HCT116 (cell line): ENCODE measurements around the gene HPCA. TPM values are rescaled to one million over a fixed set of nuclear protein-coding genes. Genes with fewer than 3 reads are reported as not detected.

Experiments used
- ATAC-seq: fragments of 200-7000 bp; cut with Tn5 transposase; 2 replicates; pipeline ENCODE4 v1.9.1; 2020; ENCODE audit warnings: mild to moderate bottlenecking, moderate library complexity
- BruUV-seq: library from RNA; stranded (reverse); fragments of 400-500 nt; replicated peaks from 2 replicates; lab custom pipeline; 2021; lab: Mats Ljungman, UMichigan
- CTCF ChIA-PET: fragments of 300-600 bp; sonication (Branson Sonifier 250); formaldehyde crosslinking; loops from one replicate; lab custom pipeline; 2021; ENCODE audit warnings: antibody characterized with exemption; lab: Charles Lee
- POLR2A ChIA-PET: fragments of 300-600, 350-600 bp; sonication (Branson Sonifier 250); formaldehyde crosslinking; loops from one replicate; lab custom pipeline; 2021; ENCODE audit warnings: antibody characterized with exemption; lab: Charles Lee
- RAD21 ChIA-PET, 2 experiments: fragments of 300-600 bp; sonication (Branson Sonifier 250); formaldehyde crosslinking; loops; one replicate each; lab custom pipeline; 2023; ENCODE audit warnings: low total read pairs in 2 of 2; ENCODE audit not compliant: uncharacterized antibody in 2 of 2, unreplicated experiment in 2 of 2, low non-redundant PET in 1 of 2; lab: Charles Lee
- DNase-seq: peaks from one replicate; pipeline ENCODE4 v3.0.0-alpha.2; 2010; ENCODE audit warnings: low read depth, low spot score
- H2AFZ ChIP-seq: fragments of 200-600 bp; shearing (Covaris generic), sonication (generic); 2 replicates; pipeline ENCODE4 v1.6.1; 2017; ENCODE audit warnings: low read depth, mixed run types, mixed read lengths, antibody characterized with exemption, low read length; ENCODE audit not compliant: poor library complexity, severe bottlenecking
- H3K27ac ChIP-seq: 2 replicates; pipeline ENCODE4 v1.5.1; 2012; ENCODE audit warnings: low read depth, low read length
- H3K27me3 ChIP-seq: fragments of 200-600 bp; sonication (generic); 2 replicates; pipeline ENCODE4 v1.6.1; 2016; ENCODE audit warnings: mixed run types, low read length, mixed read lengths; ENCODE audit not compliant: insufficient read depth
- H3K36me3 ChIP-seq, 2 experiments: fragments of 200-500 bp in 1 of 2; fragments of 200-600 bp in 1 of 2; sonication (Bioruptor generic) in 1 of 2; sonication (generic) in 1 of 2; 2 replicates each; pipeline versions ENCODE4 v1.5.1 to v1.6.1; 2014 to 2016; ENCODE audit warnings: low read length in 2 of 2, inconsistent platforms in 1 of 2, mixed read lengths in 1 of 2, mixed run types in 1 of 2; ENCODE audit not compliant: insufficient read depth in 2 of 2, control insufficient read depth in 1 of 2
- H3K4me1 ChIP-seq, 2 experiments: fragments of 200-600 bp in 1 of 2; sonication (generic) in 1 of 2; 2 replicates each; pipeline versions ENCODE4 v1.5.1 to v1.6.1; 2012 to 2017; ENCODE audit warnings: low read length in 2 of 2, inconsistent platforms in 1 of 2, mild to moderate bottlenecking in 1 of 2, mixed read lengths in 1 of 2, mixed run types in 1 of 2, moderate library complexity in 1 of 2; ENCODE audit not compliant: insufficient read depth in 2 of 2, control insufficient read depth in 1 of 2
- H3K4me2 ChIP-seq: fragments of 200-600 bp; sonication (generic); 2 replicates; pipeline ENCODE4 v1.6.1; 2017; ENCODE audit warnings: mixed run types, low read length, mixed read lengths
- H3K4me3 ChIP-seq, 2 experiments: fragments of 200-600 bp in 1 of 2; sonication (generic) in 1 of 2; replicated peaks in 1 of 2; 2 replicates each; pipeline ENCODE4 v1.5.1; 2011 to 2016; ENCODE audit warnings: low read length in 2 of 2, control low read depth in 1 of 2, low read depth in 1 of 2, mild to moderate bottlenecking in 1 of 2, mixed read lengths in 1 of 2, mixed run types in 1 of 2
- H3K79me2 ChIP-seq: fragments of 200-600 bp; sonication (generic); 2 replicates; pipeline ENCODE4 v1.6.1; 2017; ENCODE audit warnings: mild to moderate bottlenecking, mixed run types, low read length, moderate library complexity, mixed read lengths; ENCODE audit not compliant: insufficient read depth
- H3K9ac ChIP-seq: fragments of 200-600 bp; sonication (generic); 2 replicates; pipeline ENCODE4 v1.6.1; 2016; ENCODE audit warnings: low read length, mixed read lengths
- H3K9me2 ChIP-seq: fragments of 200-600 bp; sonication (generic), shearing (Covaris generic); 2 replicates; pipeline ENCODE4 v1.6.1; 2017; ENCODE audit warnings: mixed run types, mild to moderate bottlenecking, moderate library complexity; ENCODE audit not compliant: insufficient read depth
- H3K9me3 ChIP-seq, 2 experiments: fragments of 200-500 bp in 1 of 2; fragments of 200-600 bp in 1 of 2; sonication (Bioruptor generic) in 1 of 2; sonication (generic) in 1 of 2; 2 replicates each; pipeline ENCODE4 v1.6.1; 2014 to 2017; ENCODE audit warnings: low read length in 2 of 2, mixed read lengths in 2 of 2, inconsistent platforms in 1 of 2, low read depth in 1 of 2, mild to moderate bottlenecking in 1 of 2, mixed run types in 1 of 2, moderate library complexity in 1 of 2; ENCODE audit not compliant: control insufficient read depth in 1 of 2, insufficient read depth in 1 of 2
- H4K20me1 ChIP-seq: fragments of 200-600 bp; sonication (generic), shearing (Covaris generic); 2 replicates; pipeline ENCODE4 v1.6.1; 2017; ENCODE audit warnings: mixed run types, mild to moderate bottlenecking, moderate library complexity; ENCODE audit not compliant: insufficient read depth
- CBX3 ChIP-seq: IDR thresholded peaks from 2 replicates; pipeline ENCODE4 v1.6.1; 2012; ENCODE audit warnings: low read depth
- CEBPB ChIP-seq: IDR thresholded peaks from 2 replicates; pipeline ENCODE4 v1.6.1; 2012; ENCODE audit warnings: low read depth
- EGR1 ChIP-seq: IDR thresholded peaks from 2 replicates; pipeline ENCODE4 v1.6.1; 2012; ENCODE audit warnings: low read depth
- EZH2phosphoT487 ChIP-seq: fragments of 200-600 bp; IDR thresholded peaks from 2 replicates; pipeline ENCODE4 v1.6.1; 2018; ENCODE audit warnings: antibody characterized with exemption, borderline replicate concordance
- FOSL1 ChIP-seq: IDR thresholded peaks from 2 replicates; pipeline ENCODE4 v1.6.1; 2012; ENCODE audit warnings: low read depth
- POLR2AphosphoS5 ChIP-seq: IDR thresholded peaks from 2 replicates; pipeline ENCODE4 v1.6.1; 2011; ENCODE audit warnings: mild to moderate bottlenecking, low read depth, low read length, moderate library complexity
- RAD21 ChIP-seq: IDR thresholded peaks from 2 replicates; pipeline ENCODE4 v1.6.1; 2012; ENCODE audit warnings: low read depth, mild to moderate bottlenecking
- SP1 ChIP-seq: IDR thresholded peaks from 2 replicates; pipeline ENCODE4 v1.6.1; 2012; ENCODE audit warnings: low read depth
- SRF ChIP-seq: IDR thresholded peaks from 2 replicates; pipeline ENCODE4 v1.6.1; 2012; ENCODE audit warnings: low read depth
- TCF7L2 ChIP-seq: IDR thresholded peaks from 2 replicates; pipeline ENCODE4 v1.7.0; 2011; ENCODE audit warnings: borderline replicate concordance, inconsistent platforms; ENCODE audit not compliant: insufficient read depth, insufficient read length; ENCODE audit errors: extremely low read depth
- YY1 ChIP-seq: IDR thresholded peaks from 2 replicates; pipeline ENCODE4 v1.6.1; 2011; ENCODE audit warnings: low read length, low read depth, moderate library complexity, mild to moderate bottlenecking; ENCODE audit not compliant: insufficient replicate concordance; ENCODE audit errors: extremely low read depth
- ZFX ChIP-seq: fragments of 450-650 bp; IDR thresholded peaks from 2 replicates; pipeline ENCODE4 v1.6.1; 2017
- ZNF274 ChIP-seq: fragments of 200-500 bp; sonication (Bioruptor generic); IDR thresholded peaks from 2 replicates; pipeline ENCODE4 v1.6.1; 2014; ENCODE audit warnings: mild to moderate bottlenecking, low read depth, low read length, inconsistent platforms
- intact Hi-C: fragments of 100-400 bp; cut with micrococcal nuclease; formaldehyde crosslinking; loops from 2 replicates; pipeline ENCODE4 v1.10.0; 2022
- total RNA-seq: library from RNA; stranded (reverse); gene quantifications from one replicate; pipeline ENCODE4 v1.2.1, GENCODE V29; 2021; ENCODE audit not compliant: unreplicated experiment
- TF ChIP-seq, protein P1 (sequence below), 3 experiments: fragments of 200-600 bp in 1 of 3; sonication (generic) in 1 of 3; IDR thresholded peaks in 2 of 3; conservative IDR thresholded peaks in 1 of 3; 2 replicates each; pipeline ENCODE4 v1.5.1; 2012 to 2017; ENCODE audit warnings: low read depth in 2 of 3, low read length in 2 of 3, antibody characterized with exemption in 1 of 3, borderline replicate concordance in 1 of 3, control low read depth in 1 of 3, mild to moderate bottlenecking in 1 of 3, mixed read lengths in 1 of 3, mixed run types in 1 of 3, moderate library complexity in 1 of 3; ENCODE audit not compliant: insufficient read depth in 1 of 3
- TF ChIP-seq, protein P2 (sequence below): IDR thresholded peaks from 2 replicates; pipeline ENCODE4 v1.6.1; 2012
- TF ChIP-seq, protein P3 (sequence below): IDR thresholded peaks from 2 replicates; pipeline ENCODE4 v1.6.1; 2012
- TF ChIP-seq, protein P4 (sequence below): IDR thresholded peaks from 2 replicates; pipeline ENCODE4 v1.6.1; 2012; ENCODE audit warnings: low read depth
- TF ChIP-seq, protein P5 (sequence below): IDR thresholded peaks from 2 replicates; pipeline ENCODE4 v1.6.1; 2011; ENCODE audit warnings: mild to moderate bottlenecking, low read length, moderate library complexity; ENCODE audit not compliant: insufficient replicate concordance; ENCODE audit errors: extremely low read depth

HPCA gene
- total RNA-seq, 1 experiment from 2014 or later: 0.15 TPM

DNA sequence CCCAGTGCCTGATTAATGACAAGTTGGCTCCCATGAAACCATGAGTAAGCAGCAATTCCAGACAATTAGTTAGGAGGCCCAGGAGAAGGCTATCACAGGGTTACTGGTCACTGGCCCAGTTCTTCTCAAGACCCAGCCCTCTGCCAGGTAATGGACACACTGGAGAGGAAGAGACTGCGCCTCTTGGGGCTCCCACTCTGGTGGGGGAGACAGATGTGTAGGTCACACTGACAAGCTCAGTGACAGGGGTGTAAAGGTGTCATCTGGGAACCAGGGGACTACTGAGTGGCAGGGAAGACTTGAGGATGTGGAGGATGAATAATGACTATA is 4.9 kb downstream of the HPCA start (continued):
- TF ChIP-seq, protein P1, sequence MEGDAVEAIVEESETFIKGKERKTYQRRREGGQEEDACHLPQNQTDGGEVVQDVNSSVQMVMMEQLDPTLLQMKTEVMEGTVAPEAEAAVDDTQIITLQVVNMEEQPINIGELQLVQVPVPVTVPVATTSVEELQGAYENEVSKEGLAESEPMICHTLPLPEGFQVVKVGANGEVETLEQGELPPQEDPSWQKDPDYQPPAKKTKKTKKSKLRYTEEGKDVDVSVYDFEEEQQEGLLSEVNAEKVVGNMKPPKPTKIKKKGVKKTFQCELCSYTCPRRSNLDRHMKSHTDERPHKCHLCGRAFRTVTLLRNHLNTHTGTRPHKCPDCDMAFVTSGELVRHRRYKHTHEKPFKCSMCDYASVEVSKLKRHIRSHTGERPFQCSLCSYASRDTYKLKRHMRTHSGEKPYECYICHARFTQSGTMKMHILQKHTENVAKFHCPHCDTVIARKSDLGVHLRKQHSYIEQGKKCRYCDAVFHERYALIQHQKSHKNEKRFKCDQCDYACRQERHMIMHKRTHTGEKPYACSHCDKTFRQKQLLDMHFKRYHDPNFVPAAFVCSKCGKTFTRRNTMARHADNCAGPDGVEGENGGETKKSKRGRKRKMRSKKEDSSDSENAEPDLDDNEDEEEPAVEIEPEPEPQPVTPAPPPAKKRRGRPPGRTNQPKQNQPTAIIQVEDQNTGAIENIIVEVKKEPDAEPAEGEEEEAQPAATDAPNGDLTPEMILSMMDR (IDR thresholded peaks at IDR 0.05 in 2 of 3, conservative IDR thresholded peaks at IDR 0.05 in 1 of 3; ENCODE audit: borderline replicate concordance in 1 of 3, insufficient read depth in 1 of 3, low read depth in 2 of 3, low read length in 2 of 3): no peak
- TF ChIP-seq TCF7L2: no peak
- no peak for TF ChIP-seq POLR2AphosphoS5
- TF ChIP-seq, protein P2, sequence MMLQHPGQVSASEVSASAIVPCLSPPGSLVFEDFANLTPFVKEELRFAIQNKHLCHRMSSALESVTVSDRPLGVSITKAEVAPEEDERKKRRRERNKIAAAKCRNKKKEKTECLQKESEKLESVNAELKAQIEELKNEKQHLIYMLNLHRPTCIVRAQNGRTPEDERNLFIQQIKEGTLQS: no peak
- no peak for TF ChIP-seq EZH2phosphoT487

DNA sequence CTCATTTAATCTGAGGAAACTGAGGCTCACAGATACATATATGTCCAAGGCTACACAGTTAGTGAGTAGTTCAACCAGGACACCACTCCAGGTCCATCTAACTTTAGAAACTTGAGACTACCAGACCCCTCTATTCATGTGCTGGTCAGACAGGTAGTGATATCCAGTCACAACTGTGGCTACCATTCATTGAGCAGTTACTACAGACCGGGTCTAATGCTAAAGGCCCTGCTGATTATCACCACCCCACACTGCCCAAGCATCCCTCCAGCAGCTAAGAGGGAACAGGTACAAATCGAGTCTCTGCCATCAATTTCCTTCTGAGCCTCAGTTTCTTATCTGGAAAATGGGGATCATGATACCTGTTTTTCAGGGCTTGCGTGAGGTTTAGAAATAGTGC is 5.3 kb downstream of the HPCA start:
- Histone ChIP-seq H3K9me3 (no peaks in the 10 kb centered on the region), H3K4me2 (no peak overlapping the region), H3K4me3 (no peak overlapping the region), H3K79me2 (no peaks in the 10 kb centered on the region), H3K27ac (no peak overlapping the region), H2AFZ (no peak overlapping the region), H3K4me1 (peaks cover 0 to 14% of the 10 kb centered on the region in 2 experiments; a peak in 1 of 4 replicates), H3K36me3 (no peaks in the 10 kb centered on the region), H3K9ac (no peak overlapping the region), H4K20me1 (no peaks in the 10 kb centered on the region), H3K9me2 (no peaks in the 10 kb centered on the region), H3K27me3 (no peaks in the 10 kb centered on the region)
- no TSS peak for BruUV-seq
- ChIA-PET CTCF (interaction anchor here (1.2 kb wide), 1 partner anchor 73 kb away, joined by 4 read pairs; the partner anchor contains the start of gene RNF19B), RAD21 (no interaction called here), POLR2A (no interaction called here)
- ATAC-seq (no peak), DNase-seq (no peak)
- intact Hi-C loops: no loop called here
- TF ChIP-seq ZNF274 (no peak), FOSL1 (no peak), ZFX (no peak), YY1 (no peak), EZH2phosphoT487 (no peak), SP1 (no peak), POLR2AphosphoS5 (no peak), CBX3 (no peak), EGR1 (no peak), CEBPB (no peak), RAD21 (no peak), SRF (no peak)
- TF ChIP-seq, protein P3, sequence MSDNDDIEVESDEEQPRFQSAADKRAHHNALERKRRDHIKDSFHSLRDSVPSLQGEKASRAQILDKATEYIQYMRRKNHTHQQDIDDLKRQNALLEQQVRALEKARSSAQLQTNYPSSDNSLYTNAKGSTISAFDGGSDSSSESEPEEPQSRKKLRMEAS: no peak
- TF ChIP-seq, protein P4, sequence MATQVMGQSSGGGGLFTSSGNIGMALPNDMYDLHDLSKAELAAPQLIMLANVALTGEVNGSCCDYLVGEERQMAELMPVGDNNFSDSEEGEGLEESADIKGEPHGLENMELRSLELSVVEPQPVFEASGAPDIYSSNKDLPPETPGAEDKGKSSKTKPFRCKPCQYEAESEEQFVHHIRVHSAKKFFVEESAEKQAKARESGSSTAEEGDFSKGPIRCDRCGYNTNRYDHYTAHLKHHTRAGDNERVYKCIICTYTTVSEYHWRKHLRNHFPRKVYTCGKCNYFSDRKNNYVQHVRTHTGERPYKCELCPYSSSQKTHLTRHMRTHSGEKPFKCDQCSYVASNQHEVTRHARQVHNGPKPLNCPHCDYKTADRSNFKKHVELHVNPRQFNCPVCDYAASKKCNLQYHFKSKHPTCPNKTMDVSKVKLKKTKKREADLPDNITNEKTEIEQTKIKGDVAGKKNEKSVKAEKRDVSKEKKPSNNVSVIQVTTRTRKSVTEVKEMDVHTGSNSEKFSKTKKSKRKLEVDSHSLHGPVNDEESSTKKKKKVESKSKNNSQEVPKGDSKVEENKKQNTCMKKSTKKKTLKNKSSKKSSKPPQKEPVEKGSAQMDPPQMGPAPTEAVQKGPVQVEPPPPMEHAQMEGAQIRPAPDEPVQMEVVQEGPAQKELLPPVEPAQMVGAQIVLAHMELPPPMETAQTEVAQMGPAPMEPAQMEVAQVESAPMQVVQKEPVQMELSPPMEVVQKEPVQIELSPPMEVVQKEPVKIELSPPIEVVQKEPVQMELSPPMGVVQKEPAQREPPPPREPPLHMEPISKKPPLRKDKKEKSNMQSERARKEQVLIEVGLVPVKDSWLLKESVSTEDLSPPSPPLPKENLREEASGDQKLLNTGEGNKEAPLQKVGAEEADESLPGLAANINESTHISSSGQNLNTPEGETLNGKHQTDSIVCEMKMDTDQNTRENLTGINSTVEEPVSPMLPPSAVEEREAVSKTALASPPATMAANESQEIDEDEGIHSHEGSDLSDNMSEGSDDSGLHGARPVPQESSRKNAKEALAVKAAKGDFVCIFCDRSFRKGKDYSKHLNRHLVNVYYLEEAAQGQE: no peak
- TF ChIP-seq, protein P5, sequence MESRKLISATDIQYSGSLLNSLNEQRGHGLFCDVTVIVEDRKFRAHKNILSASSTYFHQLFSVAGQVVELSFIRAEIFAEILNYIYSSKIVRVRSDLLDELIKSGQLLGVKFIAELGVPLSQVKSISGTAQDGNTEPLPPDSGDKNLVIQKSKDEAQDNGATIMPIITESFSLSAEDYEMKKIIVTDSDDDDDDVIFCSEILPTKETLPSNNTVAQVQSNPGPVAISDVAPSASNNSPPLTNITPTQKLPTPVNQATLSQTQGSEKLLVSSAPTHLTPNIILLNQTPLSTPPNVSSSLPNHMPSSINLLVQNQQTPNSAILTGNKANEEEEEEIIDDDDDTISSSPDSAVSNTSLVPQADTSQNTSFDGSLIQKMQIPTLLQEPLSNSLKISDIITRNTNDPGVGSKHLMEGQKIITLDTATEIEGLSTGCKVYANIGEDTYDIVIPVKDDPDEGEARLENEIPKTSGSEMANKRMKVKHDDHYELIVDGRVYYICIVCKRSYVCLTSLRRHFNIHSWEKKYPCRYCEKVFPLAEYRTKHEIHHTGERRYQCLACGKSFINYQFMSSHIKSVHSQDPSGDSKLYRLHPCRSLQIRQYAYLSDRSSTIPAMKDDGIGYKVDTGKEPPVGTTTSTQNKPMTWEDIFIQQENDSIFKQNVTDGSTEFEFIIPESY: no peak
- TF ChIP-seq, protein P2: no peak
